Measurements from ENCODE around the gene C2CD2. TPM values are rescaled to one million over a fixed set of nuclear protein-coding genes. Genes with fewer than 3 reads are reported as not detected.
A peak's percentile ranks its signal among the peaks of the same experiment; 100 is the strongest.

The C2CD2 gene
- total and polyA plus RNA-seq, 10 of the 15 experiments (the other 5 are each of a cell fraction or from before 2014, with no cell fraction given), result 2.2 to 30.9 (median 9.9) TPM

DNA sequence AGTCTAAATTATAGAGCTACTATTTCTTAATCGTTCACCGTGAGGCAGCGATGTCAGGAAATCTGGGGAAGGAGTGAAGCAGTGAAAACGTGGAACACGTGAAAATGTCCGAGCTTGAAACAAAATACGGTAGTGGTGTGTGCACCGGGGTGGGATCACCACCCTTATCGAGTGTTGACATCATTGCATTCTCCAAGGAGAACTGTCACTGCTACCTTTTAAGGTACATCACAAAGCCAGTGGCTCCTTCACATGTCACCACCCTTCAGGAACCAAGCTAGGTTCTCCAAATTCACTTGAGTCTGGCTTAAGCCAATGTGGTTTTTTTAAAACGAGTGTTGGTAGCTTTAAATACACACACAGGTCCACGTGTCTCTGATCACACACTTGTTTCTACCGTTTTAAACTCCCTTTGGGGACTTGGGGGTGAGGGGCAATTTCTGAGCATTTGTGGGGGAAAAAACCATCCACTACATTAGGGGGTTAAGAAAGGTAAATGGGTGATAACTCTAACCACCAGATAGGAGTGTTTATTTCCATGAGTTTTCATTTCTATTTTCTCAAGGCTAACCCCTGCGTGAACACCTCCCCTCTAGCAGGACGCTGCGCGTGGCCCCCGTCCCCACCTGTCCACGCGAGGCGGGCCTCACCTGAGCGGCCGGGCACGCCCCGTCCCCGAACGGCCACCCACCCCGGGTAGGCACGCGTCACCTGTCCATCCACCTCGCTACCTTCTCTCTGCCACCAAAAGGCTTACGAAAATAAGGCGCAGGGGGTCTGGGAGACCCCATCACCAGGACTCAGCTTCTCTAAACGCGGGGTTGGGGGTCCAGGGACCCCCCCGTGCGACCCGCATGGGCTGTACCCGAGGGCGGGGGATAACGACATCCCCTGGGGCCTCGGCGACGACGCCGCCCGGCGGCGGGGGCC, 75.7 kb downstream of the C2CD2 start (continued):
- TF ChIP-seq, protein P1, sequence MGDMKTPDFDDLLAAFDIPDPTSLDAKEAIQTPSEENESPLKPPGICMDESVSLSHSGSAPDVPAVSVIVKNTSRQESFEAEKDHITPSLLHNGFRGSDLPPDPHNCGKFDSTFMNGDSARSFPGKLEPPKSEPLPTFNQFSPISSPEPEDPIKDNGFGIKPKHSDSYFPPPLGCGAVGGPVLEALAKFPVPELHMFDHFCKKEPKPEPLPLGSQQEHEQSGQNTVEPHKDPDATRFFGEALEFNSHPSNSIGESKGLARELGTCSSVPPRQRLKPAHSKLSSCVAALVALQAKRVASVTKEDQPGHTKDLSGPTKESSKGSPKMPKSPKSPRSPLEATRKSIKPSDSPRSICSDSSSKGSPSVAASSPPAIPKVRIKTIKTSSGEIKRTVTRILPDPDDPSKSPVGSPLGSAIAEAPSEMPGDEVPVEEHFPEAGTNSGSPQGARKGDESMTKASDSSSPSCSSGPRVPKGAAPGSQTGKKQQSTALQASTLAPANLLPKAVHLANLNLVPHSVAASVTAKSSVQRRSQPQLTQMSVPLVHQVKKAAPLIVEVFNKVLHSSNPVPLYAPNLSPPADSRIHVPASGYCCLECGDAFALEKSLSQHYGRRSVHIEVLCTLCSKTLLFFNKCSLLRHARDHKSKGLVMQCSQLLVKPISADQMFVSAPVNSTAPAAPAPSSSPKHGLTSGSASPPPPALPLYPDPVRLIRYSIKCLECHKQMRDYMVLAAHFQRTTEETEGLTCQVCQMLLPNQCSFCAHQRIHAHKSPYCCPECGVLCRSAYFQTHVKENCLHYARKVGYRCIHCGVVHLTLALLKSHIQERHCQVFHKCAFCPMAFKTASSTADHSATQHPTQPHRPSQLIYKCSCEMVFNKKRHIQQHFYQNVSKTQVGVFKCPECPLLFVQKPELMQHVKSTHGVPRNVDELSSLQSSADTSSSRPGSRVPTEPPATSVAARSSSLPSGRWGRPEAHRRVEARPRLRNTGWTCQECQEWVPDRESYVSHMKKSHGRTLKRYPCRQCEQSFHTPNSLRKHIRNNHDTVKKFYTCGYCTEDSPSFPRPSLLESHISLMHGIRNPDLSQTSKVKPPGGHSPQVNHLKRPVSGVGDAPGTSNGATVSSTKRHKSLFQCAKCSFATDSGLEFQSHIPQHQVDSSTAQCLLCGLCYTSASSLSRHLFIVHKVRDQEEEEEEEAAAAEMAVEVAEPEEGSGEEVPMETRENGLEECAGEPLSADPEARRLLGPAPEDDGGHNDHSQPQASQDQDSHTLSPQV (IDR thresholded peaks at IDR 0.05), result no peak
- TF ChIP-seq ATF7 (IDR thresholded peaks at IDR 0.05; ENCODE audit: low read depth), result peak; percentile 56
- 0 out of 2 replicates have a peak, but pooled peaks have one; percentile 40 for TF ChIP-seq DPF2 (IDR thresholded peaks at IDR 0.05)
- no peak; the same call in 1 of the 2 replicates for TF ChIP-seq ZSCAN29 (IDR thresholded peaks at IDR 0.05)
- TF ChIP-seq, protein P2, sequence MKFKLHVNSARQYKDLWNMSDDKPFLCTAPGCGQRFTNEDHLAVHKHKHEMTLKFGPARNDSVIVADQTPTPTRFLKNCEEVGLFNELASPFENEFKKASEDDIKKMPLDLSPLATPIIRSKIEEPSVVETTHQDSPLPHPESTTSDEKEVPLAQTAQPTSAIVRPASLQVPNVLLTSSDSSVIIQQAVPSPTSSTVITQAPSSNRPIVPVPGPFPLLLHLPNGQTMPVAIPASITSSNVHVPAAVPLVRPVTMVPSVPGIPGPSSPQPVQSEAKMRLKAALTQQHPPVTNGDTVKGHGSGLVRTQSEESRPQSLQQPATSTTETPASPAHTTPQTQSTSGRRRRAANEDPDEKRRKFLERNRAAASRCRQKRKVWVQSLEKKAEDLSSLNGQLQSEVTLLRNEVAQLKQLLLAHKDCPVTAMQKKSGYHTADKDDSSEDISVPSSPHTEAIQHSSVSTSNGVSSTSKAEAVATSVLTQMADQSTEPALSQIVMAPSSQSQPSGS (IDR thresholded peaks at IDR 0.05; ENCODE audit: low read length), result peak; percentile 56; the same call in 1 of the 2 replicates
- TF ChIP-seq CHD2 (IDR thresholded peaks at IDR 0.05; ENCODE audit: borderline replicate concordance, low read depth, low read length), result 0 out of 2 replicates have a peak, but pooled peaks have one; percentile 9
- peak; percentile 54; the same call in 1 of the 2 replicates for TF ChIP-seq MXI1 (IDR thresholded peaks at IDR 0.05; ENCODE audit: low read depth, low read length)
- peak; percentile 51 for TF ChIP-seq MEF2B (IDR thresholded peaks at IDR 0.05; ENCODE audit: partially characterized antibody, poor library complexity, severe bottlenecking)
- TF ChIP-seq CHD1 (IDR thresholded peaks at IDR 0.05; ENCODE audit: low read depth, low read length), result 0 out of 2 replicates have a peak, but pooled peaks have one; percentile 57
- 0 out of 2 replicates have a peak, but pooled peaks have one; percentile 36 for TF ChIP-seq YY1 (IDR thresholded peaks at IDR 0.05; ENCODE audit: low read depth, low read length)
- peak; percentile 39; the same call in 1 of the 2 replicates for TF ChIP-seq CBFB (IDR thresholded peaks at IDR 0.05; ENCODE audit: low read depth)
- 0 out of 2 replicates have a peak, but pooled peaks have one; percentile 31 for TF ChIP-seq BACH1 (IDR thresholded peaks at IDR 0.05; ENCODE audit: borderline replicate concordance)
- TF ChIP-seq IRF4 (IDR thresholded peaks at IDR 0.05; ENCODE audit: low read depth, low read length), result 0 out of 2 replicates have a peak, but pooled peaks have one; percentile 29

Measured in GM12878 (cell line).